Stimulated activated CD8-positive, alpha-beta memory T cell treated with anti-CD3 and anti-CD28 coated beads, Interleukin-12 subunit alpha, Interleukin-12 subunit beta, amount 100 ng/mL, for 1 hour (primary cell): ENCODE results near the gene TRERF1.

Experiments used
- DNase-seq: peaks from one replicate; pipeline ENCODE4 v3.0.0-alpha.2; 2020; ENCODE audit warnings: low read depth

TRERF1 gene

GRCh38 chr6:42190554-42191183 lies 261.1 kb downstream of the TRERF1 start:
- no peak for DNase-seq

GRCh38 chr6:42188406-42188805 lies 263.3 kb downstream of the TRERF1 start:
- DNase-seq: no peak

- DNase-seq: no peak
Measured at GRCh38 chr6:42185597-42185996, 266.1 kb downstream of the TRERF1 start.

- no peak for DNase-seq
Measured at GRCh38 chr6:42184475-42184874, 267.3 kb downstream of the TRERF1 start.

- no peak for DNase-seq
Measured at GRCh38 chr6:42182101-42182500, 269.6 kb downstream of the TRERF1 start.

GRCh38 chr6:42179945-42180313 lies 271.8 kb downstream of the TRERF1 start:
- no peak for DNase-seq

GRCh38 chr6:42179261-42179944 lies 272.3 kb downstream of the TRERF1 start:
- DNase-seq: no peak

- DNase-seq: no peak
Measured at GRCh38 chr6:42177514-42178364, 274.0 kb downstream of the TRERF1 start.

- no peak for DNase-seq
Measured at GRCh38 chr6:42176981-42177380, 274.7 kb downstream of the TRERF1 start.

- no peak for DNase-seq
Measured at GRCh38 chr6:42175860-42176259, 275.9 kb downstream of the TRERF1 start.
